Heart left ventricle (tissue), 13 donors: ENCODE results near the gene MAPK4.

Source experiments
- POLR2A ChIP-seq, 2 donors: fragments of 450-650 bp; IDR thresholded peaks; one replicate each; pipeline ENCODE4 v1.6.1; 2017; ENCODE audit warnings: antibody characterized with exemption in 2 of 2, mild to moderate bottlenecking in 2 of 2, moderate library complexity in 2 of 2
- TF ChIP-seq, protein P1 (sequence below), 12 donors: fragments of 200-600 bp; sonication (generic) in 4 of 12; IDR thresholded peaks; one replicate each; pipeline versions ENCODE4 v1.5.0 to v1.8.0; 2018 to 2022; ENCODE audit warnings: antibody characterized with exemption in 12 of 12, mild to moderate bottlenecking in 5 of 12
- donor health status: ischemic (EF 13 %, LVEDD 7.1; RV severe dilation, severe dysfunction).
- donor health status: DM: no; HTN: yes; CAD: no.
- donor health status: DM: no; HTN: no; CAD: no.
- donor health status: ischemic (EF 25% LVEDD 6.9; RV normal size, moderate dysfunction).
- donor health status: ischemic (EF 25% LVEDD 5.7; RV mildly dilated, moderate dysfunction).
- donor health status: ischemic (EF 35%, LVEDD 5.7; RV mildly dilated, moderate dysfunction).
- donor health status: nonischemic (EF 11% LVEDD 7.7; RV severe dilation, severe dysfunction).
- donor health status: DM: yes; HTN: yes; CAD: no.
- donor health status: PGD.
- donor health status: ischemic (EF 29% LVEDD 5.4; RV normal size, mild dysfunction).
- donor health status: nonischemic (EF 23%, LVEDD 6.1; RV moderate dilation, normal function).

GRCh38 chr18:50636366-50637057, 76.6 kb downstream of the MAPK4 start:
- TF ChIP-seq POLR2A (IDR thresholded peaks at IDR 0.05), result no peak
- TF ChIP-seq, protein P1, sequence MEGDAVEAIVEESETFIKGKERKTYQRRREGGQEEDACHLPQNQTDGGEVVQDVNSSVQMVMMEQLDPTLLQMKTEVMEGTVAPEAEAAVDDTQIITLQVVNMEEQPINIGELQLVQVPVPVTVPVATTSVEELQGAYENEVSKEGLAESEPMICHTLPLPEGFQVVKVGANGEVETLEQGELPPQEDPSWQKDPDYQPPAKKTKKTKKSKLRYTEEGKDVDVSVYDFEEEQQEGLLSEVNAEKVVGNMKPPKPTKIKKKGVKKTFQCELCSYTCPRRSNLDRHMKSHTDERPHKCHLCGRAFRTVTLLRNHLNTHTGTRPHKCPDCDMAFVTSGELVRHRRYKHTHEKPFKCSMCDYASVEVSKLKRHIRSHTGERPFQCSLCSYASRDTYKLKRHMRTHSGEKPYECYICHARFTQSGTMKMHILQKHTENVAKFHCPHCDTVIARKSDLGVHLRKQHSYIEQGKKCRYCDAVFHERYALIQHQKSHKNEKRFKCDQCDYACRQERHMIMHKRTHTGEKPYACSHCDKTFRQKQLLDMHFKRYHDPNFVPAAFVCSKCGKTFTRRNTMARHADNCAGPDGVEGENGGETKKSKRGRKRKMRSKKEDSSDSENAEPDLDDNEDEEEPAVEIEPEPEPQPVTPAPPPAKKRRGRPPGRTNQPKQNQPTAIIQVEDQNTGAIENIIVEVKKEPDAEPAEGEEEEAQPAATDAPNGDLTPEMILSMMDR (IDR thresholded peaks at IDR 0.05), result no peak
